Epithelial cell of esophagus (primary cell): ENCODE data around the gene AKAP13.
A peak's percentile ranks its signal among the peaks of the same experiment; 100 is the strongest.
"Not testable (repeated sequence)": the region's sequence is repeated elsewhere in the genome, so short reads cannot be mapped to it uniquely, and the experiment has no call there.

Experiments used
- DNase-seq: peaks from one replicate; pipeline ENCODE4 v3.0.0; 2010; ENCODE audit warnings: low read depth
- H3K4me3 ChIP-seq: 2 replicates; pipeline ENCODE4 v1.5.1; 2011; ENCODE audit warnings: mild to moderate bottlenecking, low read length, control low read depth
- CTCF ChIP-seq: IDR thresholded peaks from 2 replicates; pipeline ENCODE4 v1.5.1; 2011; ENCODE audit warnings: low read depth, mild to moderate bottlenecking, low read length, control low read depth, inconsistent platforms; ENCODE audit not compliant: insufficient read depth; ENCODE audit errors: missing control alignments

AKAP13 gene

DNA sequence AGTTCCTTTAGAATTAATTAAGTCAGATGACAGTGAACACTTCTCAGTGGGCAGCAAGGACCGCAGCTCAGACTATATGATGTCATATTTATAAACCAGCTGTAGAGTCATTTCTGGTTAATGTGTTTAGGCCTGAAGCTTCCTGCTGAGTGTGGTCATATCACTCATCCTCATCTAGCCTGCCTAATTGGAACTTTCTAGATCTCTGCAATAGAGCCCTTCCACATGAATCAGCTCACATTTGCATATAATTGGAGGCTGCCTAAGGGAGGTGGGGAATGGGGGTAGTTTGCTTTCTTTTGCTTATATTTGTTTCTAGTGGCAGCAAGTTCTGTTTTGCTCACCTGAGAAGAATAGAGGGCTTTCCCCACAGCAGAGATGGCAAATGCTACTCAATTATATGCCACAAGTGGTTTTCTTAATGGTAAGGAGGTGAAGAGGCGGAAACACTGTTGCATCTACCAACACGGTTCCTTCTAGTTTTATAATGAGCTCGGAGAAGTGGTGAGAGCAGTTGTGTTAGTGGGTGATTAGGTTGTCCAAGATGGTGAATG, 266.2 kb downstream of the AKAP13 start:
- TF ChIP-seq CTCF = no peak
- H3K4me3 ChIP-seq = no peak overlapping the region
- peak; percentile 17 for DNase-seq

- peak; percentile 43 for DNase-seq
- TF ChIP-seq CTCF = no peak
- H3K4me3 ChIP-seq = no peak overlapping the region
Observed at GRCh38 chr15:85649372-85649771, 269.0 kb downstream of the AKAP13 start.

- no peak overlapping the region for H3K4me3 ChIP-seq
- DNase-seq = no peak
- no peak for TF ChIP-seq CTCF
Observed at GRCh38 chr15:85651548-85651947, 271.1 kb downstream of the AKAP13 start.

GRCh38 chr15:85652457-85652856, 272.1 kb downstream of the AKAP13 start:
- no peak for DNase-seq
- H3K4me3 ChIP-seq = no peak overlapping the region
- no peak for TF ChIP-seq CTCF

GRCh38 chr15:85657132-85657531, 276.7 kb downstream of the AKAP13 start:
- DNase-seq = no peak
- TF ChIP-seq CTCF = no peak
- H3K4me3 ChIP-seq = no peak overlapping the region

- no peak for TF ChIP-seq CTCF
- no peak for DNase-seq
- no peak overlapping the region for H3K4me3 ChIP-seq
Observed at GRCh38 chr15:85658816-85659215, 278.4 kb downstream of the AKAP13 start.

DNA sequence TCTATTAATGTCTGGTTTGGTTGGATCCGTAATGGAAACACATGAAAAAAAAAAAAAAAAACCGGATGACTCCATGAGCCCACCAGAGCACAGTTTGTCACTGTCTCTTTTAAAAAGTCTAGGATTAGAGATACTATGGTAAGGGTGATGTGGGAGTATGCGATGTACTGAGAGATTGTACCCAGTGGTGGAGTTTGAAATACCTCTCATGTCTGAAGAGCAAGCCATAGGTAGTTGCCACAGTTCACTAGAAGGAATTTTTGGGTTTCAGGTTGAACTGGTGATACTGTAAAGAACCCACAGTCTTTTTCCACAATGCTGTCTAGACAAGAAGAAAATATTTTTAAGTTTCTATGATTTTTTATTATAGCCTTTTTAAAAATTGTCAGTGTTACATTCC, 281.5 kb downstream of the AKAP13 start:
- TF ChIP-seq CTCF = no peak
- DNase-seq = no peak

DNA sequence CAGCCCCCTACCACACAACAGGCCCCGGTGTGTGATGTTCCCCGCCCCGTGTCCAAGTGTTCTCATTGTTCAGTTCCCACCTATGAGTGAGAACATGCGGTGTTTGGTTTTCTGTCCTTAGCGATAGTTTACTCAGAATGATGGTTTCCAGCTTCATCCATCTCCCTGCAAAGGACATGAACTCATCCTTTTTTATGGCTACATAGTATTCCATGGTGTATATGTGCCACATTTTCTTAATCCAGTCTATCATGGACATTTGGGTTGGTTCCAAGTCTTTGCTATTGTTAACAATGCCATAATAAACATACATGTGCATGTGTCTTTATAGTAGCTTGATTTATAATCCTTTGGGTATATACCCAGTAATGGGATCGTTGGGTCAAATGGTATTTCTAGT, 285.3 kb downstream of the AKAP13 start:
- not testable (repeated sequence) for DNase-seq, H3K4me3 ChIP-seq

More for the DNA sequence above, 281.5 kb downstream of the AKAP13 start:
- H3K4me3 ChIP-seq = no peak overlapping the region
